ENCODE data around the gene RAB40C. TPM values are rescaled to one million over a fixed set of nuclear protein-coding genes. Genes with fewer than 3 reads are reported as not detected.

Gene RAB40C
- total RNA-seq, 1 donor from 2014 or later = 11.4 TPM

DNA sequence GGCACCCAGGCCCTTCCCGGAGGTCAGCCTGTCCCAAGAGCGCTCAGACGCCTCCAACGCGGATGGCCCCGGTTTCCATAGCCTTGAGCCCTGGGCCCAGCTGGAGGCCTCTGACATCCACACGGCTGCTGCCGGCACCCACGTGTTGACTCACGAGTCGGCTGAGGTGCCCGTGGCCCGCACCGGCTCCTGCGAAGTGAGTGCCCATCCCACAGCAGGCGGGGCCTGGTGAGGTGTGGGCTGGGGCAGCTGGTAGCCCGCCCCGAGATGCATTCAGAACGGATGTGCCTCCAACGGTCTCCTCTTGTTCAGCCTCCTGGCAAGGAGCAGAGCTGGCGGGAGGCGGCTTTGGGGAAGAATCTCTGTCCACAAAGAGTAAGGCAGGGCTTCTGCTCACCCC lies 62.0 kb downstream of the RAB40C start:
- ATAC-seq (no peak), DNase-seq (no peak)
- intact Hi-C loops (cut with micrococcal nuclease) = no loop called here

- intact Hi-C loops (cut with micrococcal nuclease) = no loop called here
- no peak for ATAC-seq
Measured at GRCh38 chr16:652454-653305, 62.8 kb downstream of the RAB40C start.

DNA sequence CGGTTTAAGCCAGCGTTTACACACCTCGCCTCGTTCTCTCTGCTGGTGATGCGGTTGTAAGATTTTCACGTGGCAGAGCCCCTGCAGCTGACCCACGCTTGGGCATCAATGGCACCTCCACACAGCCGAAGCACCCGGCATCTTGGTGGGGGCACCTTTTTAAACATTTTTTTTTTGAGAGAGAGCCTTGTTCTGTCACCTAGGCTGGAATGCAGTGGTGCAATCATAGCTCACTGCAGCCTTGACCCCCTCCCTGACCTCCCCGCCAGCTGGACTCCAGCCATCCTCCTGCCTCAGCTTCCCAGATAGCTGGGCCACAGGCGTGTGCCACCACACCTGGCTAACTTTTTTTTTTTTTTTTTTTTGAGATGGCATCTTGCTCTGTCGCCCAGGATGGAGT lies 64.2 kb downstream of the RAB40C start:
- ATAC-seq = no peak
- intact Hi-C loops (cut with micrococcal nuclease) = no loop called here
- DNase-seq = no peak

More at GRCh38 chr16:652454-653305, 62.8 kb downstream of the RAB40C start:
- DNase-seq = no peak

DNA sequence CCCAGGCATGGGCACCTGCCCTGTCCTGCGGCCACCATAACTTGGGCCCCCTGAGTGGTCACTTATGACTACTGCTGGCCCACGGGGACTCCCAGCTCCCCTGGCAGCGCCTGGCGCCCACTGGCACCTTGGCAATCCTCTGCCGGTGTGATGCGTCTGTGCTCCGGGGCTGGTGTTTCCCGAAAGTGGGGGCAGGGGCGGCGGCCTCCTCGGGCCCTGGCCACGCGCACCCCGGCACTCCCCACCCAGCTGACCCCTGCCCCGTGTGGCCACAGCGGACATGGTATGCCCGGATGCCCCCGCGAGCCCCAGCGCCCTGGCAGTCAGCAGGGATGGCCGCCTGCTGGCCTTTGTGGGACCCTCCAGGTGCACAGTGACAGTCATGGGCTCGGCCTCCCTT lies 67.6 kb downstream of the RAB40C start:
- intact Hi-C loops (cut with micrococcal nuclease) = no loop called here
- no peak for ATAC-seq
- DNase-seq = no peak

- intact Hi-C loops (cut with micrococcal nuclease) = no loop called here
- ATAC-seq = no peak
- DNase-seq = no peak
Measured at GRCh38 chr16:658679-659571, 69.1 kb downstream of the RAB40C start.

GRCh38 chr16:659618-660017 lies 69.8 kb downstream of the RAB40C start:
- DNase-seq = no peak
- intact Hi-C loops (cut with micrococcal nuclease) = no loop called here
- no peak for ATAC-seq

DNA sequence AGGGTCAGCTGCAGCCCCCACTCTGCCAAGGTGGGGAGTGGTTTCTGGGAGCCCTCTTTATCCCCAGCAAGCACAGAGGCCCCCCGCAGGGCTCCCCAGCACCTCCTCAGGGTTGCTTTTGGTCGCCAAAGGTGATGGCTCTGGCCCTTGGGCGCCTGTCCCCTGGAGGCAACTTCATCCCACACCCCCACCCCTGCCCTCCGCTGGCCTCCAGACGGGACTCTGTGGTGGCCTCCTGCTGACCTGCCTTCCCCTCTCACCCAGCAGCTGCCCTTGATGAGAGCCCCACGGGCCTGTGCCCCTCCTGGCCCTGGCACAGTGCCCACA lies 70.2 kb downstream of the RAB40C start:
- ATAC-seq (no peak), DNase-seq (no peak)
- intact Hi-C loops (cut with micrococcal nuclease) = no loop called here

GRCh38 chr16:660459-661183 lies 70.8 kb downstream of the RAB40C start:
- ATAC-seq (peak; percentile 87), DNase-seq (peak; percentile 93)
- intact Hi-C loops (cut with micrococcal nuclease) = no loop called here

DNA sequence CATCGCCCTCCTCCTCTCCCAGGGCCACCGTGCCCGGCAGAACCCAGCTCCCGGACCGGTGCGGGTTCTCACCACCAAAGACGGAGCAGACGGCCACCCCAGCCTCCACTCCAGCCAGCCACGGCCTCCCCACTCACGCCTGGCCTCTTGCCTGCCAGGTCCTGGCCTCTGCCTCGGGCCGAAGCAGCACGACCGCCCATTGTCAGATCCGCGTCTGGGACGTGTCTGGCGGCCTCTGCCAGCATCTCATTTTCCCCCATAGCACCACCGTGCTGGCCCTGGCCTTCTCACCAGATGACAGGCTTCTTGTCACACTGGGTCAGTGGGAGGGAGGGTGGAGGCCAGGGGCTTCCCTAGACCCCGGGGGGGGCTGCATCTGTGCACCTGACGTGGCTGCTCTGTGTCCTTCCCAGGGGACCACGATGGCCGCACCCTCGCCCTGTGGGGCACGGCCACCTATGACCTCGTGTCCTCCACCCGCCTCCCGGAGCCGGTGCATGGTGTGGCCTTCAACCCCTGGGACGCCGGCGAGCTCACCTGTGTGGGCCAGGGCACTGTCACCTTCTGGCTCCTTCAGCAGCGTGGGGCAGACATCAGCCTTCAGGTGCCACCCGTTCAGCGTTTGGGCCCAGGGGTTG lies 71.4 kb downstream of the RAB40C start:
- DNase-seq = peak; percentile 53
- intact Hi-C loops (cut with micrococcal nuclease) = no loop called here
- ATAC-seq = peak; percentile 2

GRCh38 chr16:662095-662494 lies 72.2 kb downstream of the RAB40C start:
- intact Hi-C loops (cut with micrococcal nuclease) = no loop called here
- DNase-seq = no peak
- no peak for ATAC-seq

GRCh38 chr16:662597-662996 lies 72.7 kb downstream of the RAB40C start:
- intact Hi-C loops (cut with micrococcal nuclease) = no loop called here
- no peak for ATAC-seq
- no peak for DNase-seq

DNA sequence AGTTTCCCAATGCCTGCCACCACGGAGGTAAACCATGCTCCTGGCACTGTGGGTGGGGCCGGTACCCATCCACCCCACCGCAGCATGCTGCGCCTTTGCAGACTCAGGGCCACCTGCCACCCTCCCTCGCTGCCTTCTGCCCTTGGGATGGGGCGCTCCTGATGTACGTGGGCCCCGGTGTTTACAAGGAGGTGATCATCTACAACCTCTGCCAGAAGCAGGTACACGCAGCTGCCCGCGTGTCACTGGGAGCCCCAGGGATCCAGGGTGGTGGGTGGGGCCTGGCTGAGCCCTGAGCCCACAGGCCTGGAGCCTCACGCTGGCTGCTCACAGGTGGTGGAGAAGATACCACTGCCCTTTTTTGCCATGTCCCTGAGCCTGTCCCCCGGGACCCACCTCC lies 76.7 kb downstream of the RAB40C start:
- no peak for ATAC-seq
- intact Hi-C loops (cut with micrococcal nuclease) = no loop called here
- DNase-seq = no peak

DNA sequence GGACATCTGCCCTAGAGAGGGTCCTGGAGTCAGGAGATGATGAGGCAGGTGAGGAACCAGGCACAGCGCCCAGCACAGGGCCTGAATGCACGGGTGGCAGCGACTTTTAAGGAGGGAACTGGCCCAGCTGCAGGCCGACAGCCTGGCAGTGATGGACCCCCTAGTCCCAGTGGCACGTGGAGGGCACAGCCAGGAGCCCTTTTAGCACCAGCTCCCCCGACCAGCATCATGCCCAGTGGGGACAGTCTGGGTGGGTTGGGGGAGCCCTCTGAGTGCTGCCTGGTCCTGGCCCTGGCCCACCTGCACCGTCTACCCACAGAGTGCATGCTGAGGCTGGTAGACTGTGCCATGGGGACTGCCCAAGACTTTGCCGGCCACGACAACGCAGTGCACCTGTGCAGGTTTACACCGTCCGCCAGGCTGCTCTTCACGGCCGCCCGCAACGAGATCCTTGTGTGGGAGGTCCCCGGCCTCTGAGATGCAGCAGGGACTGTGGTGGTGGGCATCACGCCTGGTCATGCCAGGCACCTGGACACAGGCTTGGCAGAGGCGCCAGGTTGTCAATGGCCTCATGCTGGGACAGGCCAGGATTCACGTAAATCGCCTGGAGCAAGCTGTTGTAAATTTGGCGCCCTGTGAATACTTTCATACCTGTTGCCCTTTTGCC lies 77.4 kb downstream of the RAB40C start:
- intact Hi-C loops (cut with micrococcal nuclease) = no loop called here
- DNase-seq (no peak), ATAC-seq (no peak)

DNA sequence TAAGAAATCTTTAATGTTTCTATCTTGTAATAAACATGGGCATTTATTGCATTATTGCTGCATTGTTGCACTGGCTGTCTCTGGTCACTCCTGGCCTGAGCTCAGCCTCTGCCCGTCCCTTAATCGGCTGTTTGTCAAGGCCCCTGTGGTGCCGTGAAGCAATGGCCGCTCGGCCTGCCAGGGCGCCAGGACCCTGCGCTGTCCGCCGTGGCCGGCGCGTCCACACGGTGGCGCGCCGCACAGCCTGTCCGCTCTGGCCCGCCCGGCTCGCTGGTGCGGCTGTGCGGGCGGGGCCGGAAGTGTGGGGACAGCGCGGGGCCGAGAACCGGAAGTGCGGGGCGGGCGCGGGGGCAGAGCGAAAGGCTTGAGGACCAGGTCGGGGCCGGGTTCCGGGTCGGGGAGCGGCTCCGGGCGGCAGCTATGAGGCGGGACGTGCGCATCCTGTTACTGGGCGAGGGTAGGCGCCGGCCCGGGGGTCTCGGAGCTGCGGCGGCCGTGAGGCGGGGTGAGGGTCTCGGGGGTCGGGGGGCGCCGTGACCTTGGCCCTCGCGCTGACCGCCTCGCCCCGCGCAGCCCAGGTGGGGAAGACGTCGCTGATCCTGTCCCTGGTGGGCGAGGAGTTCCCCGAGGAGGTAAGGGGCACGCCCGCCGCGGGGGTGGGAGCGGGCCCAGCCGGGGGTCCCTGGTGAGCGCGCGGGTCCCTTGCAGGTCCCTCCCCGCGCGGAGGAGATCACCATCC lies 78.1 kb downstream of the RAB40C start, which contains the start of gene RHOT2:
RHOT2 (plus strand) TSS at position 353 of the 739 bp plus-strand sequence; CDS start at position 421, 68 bp downstream.
- ATAC-seq (peak; percentile 92), DNase-seq (peak; percentile 97)
- intact Hi-C loops (cut with micrococcal nuclease) = no loop called here

GRCh38 chr16:668519-669171 lies 78.8 kb downstream of the RAB40C start:
- ATAC-seq (peak; percentile 3), DNase-seq (no peak)
- intact Hi-C loops (cut with micrococcal nuclease) = no loop called here

DNA sequence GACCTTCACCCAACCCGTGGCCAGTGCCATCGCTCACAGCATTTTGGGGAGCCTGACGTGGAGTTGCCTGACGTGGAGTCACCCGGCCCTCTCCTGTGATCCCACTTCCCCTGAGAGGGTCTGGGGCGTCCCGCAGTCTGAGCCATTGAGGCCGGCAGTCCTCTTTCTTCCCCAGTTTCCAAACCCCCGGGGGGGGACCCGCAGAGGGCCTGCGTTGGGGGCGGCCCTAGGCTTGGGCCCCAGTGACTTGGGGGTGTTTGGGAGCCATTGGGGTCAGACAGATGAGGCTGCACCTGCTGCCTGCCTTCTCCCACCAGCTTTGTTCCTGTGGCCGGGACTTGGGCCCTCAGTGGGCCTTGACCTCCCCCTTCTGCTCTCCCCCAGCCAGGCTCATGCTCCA lies 79.8 kb downstream of the RAB40C start:
- DNase-seq (no peak), ATAC-seq (no peak)
- intact Hi-C loops (cut with micrococcal nuclease) = no loop called here

DNA sequence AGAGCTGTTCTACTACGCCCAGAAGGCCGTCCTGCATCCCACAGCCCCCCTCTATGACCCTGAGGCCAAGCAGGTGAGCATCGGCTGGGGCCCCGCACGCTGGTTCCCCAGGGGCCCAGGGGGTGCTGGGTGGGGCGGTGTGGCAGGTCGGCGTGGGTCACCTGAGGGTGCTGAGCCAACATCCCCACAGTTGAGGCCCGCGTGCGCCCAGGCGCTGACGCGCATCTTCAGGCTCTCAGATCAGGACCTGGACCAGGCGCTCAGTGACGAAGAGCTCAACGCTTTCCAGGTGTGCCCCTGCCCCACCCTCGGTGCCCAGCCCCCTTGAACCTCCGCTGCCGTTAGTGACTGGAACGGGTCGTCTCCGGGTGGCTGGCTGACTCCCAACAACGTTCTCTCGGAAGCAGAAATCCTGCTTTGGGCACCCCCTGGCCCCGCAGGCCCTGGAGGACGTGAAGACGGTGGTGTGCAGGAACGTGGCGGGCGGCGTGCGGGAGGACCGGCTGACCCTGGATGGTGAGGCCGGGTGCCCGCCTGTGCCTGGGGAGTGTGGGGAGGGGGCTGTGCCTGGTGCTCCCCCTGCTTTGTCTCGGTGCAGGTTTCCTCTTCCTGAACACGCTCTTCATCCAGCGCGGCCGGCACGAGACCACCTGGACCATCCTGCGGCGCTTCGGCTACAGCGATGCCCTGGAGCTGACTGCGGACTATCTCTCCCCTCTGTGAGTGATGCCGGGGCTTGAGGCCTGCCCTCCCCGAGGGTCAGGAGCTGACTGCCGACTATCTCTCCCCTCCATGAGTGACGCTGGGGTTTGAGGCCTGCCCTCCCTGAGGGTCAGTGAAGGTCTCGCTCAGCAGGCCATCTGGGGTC lies 80.9 kb downstream of the RAB40C start:
- no peak for ATAC-seq
- no peak for DNase-seq
- intact Hi-C loops (cut with micrococcal nuclease) = no loop called here
